Mesenteric fat pad (tissue), 1 donor: Measurements from ENCODE around the gene SLC25A36. TPM values are rescaled to one million over a fixed set of nuclear protein-coding genes. Genes with fewer than 3 reads are reported as not detected.
"Not testable (repeated sequence)": the region's sequence is repeated elsewhere in the genome, so short reads cannot be mapped to it uniquely, and the experiment has no call there.

Experiments used
- DNase-seq: peaks from one replicate; pipeline ENCODE4 v3.0.0-alpha.2; 2020; ENCODE audit warnings: low spot score
- total RNA-seq: library from RNA; stranded (reverse); fragmentation: NEBNext Ultra II Directional; extraction: Animal tissue kit (Norgen Biotek cat#: 25700); gene quantifications from one replicate; pipeline ENCODE4 v1.2.1, GENCODE V29; 2021
- donor health status: DM: yes; HTN: yes; CAD: no.

The SLC25A36 gene
- total RNA-seq, 1 donor from 2014 or later: 40.9 TPM

- no peak for DNase-seq
Observed at GRCh38 chr3:140994316-140994715, 52.7 kb downstream of the SLC25A36 start.

DNA sequence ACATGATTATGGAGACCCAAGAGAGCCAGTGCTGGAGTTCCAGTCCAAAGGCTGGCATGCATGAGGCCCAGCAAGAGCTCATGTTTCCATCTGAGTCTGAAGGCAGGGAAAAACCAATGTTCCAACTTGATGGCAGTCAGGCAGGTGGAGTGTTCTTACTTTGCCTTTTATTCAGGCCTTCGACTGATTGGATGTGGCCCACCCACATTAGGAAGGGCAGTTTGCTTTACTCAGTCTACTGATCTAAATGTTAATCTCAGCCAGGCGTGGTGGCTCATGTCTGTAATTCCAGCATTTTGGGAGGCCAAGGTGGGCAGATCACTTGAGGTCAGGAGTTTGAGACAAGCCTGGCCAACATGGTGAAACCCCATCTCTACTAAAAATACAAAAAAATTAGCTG lies 53.2 kb downstream of the SLC25A36 start:
- not testable (repeated sequence) for DNase-seq

- no peak for DNase-seq
Observed at GRCh38 chr3:140995881-140996280, 54.2 kb downstream of the SLC25A36 start.

DNA sequence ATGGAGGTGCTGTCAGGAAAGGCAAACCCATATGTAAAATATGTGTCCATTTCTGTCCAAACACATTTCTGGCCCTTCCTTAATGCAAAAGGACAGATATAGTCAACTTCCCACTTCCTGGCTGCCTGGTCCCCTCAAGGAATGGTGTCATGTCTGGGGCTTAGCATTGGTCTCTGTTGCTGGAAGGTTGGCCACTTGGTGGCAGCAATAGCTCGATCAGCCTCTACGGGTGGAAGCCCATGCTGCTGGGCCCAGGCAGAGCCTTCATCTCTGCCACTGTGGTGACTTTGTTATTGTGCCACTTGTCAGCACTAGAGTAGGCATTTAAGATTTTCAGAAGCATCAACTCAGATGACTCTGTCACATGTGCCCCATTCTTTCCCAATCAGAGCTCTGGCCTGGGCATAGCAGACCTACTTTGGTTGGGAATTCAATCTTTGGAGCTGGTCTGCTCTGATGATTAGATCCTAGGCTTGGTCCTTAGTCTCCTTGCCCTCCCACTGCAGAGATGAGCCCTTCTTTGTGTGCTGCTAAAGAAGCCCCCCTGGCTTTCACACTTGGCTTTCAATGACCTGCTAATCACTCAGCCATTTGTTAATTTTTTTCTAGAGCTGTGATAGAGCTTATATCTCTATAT lies 58.5 kb downstream of the SLC25A36 start:
- no peak for DNase-seq

DNA sequence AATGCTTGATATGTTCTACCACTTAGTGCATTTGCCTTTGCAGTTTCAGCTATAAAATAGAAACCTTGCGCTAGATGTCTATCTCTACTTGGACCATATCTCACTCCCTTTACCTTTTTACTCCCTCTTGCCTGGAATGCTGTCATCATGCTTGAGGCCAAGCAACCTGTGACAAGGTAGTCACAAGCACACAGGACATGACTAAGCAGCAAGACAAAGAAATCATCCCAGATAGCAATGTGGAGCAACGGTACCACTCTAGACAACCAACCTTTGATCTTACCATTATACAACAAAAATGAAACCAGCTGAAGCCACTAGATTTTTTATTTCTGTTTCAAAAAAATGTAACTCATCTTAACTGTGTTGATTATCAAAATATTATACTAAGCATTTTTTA lies 59.0 kb downstream of the SLC25A36 start:
- DNase-seq: no peak

DNA sequence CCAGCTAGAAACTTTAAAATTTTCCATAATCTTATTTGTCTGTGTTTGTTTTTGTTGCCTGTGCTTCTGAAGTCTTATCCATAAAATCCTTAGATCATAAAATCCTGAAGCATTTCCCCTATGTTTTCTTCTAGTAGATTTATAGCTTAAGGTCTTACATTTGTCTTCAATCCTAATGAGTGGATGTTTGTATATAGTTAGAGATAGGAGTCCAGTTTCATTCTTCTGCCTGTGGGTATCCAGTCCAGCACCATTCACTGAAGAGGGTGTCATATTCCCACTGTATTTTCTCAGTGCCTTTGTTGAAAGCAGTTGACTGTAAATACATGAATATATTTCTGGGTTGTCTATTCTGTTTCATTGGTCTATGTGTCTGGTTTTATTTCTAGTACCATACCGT lies 64.7 kb downstream of the SLC25A36 start:
- no peak for DNase-seq

DNA sequence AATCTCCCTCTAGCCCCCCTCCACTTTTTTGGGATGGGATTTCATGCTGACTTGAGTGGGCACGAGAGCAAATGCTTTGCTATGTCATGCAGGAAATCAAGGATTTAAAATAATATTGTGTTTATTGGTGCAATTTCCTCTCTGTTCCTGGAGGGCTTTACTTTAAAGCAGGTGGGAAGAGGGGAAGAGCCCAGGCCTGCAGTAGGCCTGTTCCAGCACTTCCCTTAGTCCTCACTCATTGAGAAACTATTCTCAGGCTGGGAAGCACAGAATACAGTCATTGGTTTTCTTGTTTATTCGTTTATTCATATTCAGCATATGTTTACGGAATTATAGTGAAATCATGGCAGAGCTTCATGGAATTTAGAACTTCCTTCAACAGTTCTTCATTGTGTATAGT lies 67.9 kb downstream of the SLC25A36 start:
- DNase-seq: no peak

- no peak for DNase-seq
Observed at GRCh38 chr3:141011232-141011996, 69.8 kb downstream of the SLC25A36 start.

DNA sequence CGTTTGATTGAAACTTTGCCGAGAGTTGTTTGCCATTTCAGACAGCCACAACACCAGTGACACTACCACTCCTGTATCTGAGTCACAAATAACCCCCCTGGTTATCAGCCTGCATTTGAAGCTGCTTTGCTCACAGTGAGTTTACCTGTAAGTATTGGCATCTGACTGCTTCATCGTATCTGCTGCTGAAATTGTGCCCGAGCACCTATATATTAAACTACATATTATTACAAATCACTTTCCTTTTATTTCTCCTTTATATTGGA lies 70.3 kb downstream of the SLC25A36 start:
- DNase-seq: no peak

- DNase-seq: no peak
Observed at GRCh38 chr3:141012571-141012970, 70.9 kb downstream of the SLC25A36 start.

- DNase-seq: no peak
Observed at GRCh38 chr3:141015481-141015880, 73.8 kb downstream of the SLC25A36 start.

DNA sequence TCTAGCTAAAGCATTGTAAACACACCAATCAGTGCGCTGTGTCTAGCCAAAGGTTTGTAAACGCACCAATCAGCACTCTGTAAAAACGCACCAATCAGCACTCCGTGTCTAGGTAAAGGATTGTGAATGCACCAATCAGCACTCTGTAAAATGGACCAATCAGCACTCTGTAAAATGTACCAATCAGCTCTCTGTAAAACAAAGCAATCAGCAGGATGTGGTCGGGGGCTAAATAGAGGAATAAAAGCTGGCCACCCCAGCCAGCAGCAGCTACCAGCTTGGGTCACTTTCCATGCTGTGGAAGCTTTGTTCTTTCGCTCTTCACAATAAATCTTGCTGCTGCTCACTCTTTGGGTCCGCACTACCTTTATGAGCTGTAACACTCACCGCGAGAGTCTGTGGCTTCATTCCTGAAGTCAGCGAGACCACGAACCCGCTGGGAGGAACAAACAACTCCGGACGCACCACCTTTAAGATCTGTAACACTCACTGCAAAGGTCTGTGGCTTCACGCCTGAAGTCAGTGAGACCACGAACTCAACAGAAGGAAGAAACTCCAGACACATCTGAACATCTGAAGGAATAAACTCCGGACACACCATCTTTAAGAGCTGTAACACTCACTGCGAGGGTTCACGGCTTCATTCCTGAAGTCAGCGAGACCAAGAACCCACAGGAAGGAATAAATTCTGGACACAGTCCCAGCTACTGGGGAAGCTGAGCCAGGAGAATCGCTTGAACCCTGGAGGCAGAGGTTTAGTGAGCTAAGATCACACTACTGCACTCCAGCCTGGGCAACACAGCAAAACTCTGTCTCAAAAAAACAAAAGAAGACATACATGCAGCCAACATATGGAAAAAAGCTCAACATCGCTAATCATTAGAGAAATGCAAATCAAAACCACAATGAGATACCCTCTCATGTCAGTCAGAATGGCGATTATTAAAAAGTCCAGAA lies 76.0 kb downstream of the SLC25A36 start:
- not testable (repeated sequence) for DNase-seq

GRCh38 chr3:141019244-141019643 lies 77.6 kb downstream of the SLC25A36 start:
- no peak for DNase-seq

DNA sequence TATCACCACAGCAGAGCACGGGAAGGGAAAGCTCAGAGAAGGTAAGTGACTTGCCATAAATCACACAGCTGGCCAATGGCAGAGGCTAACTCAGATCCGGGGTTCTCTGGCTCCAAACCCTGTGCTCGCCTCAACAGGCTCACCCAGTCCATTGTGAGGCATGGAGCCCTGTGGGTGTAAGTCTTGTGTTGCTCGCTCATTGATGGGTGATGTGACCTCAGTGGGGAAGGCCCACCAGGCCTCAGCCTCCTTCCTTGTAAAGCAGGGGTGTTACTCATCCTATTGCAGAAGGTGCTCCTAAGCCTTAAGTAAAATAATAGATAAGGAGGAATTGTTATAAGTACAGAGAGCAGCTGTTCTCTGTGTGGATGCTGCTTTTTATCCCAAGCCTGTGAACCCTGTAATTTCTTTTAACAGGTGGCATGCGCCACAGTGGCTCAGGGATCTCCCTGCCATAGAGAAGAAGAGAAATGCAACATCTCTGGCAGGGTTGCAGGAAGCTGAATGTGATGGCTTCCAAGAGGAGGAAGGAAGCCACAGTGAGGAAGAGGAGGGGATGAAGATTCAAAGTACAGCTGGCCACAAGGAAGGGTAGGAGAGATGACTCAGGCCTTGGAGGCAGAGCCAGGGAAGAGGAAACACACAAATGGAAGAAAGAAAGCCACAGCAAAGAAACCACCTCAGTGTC lies 78.7 kb downstream of the SLC25A36 start:
- no peak for DNase-seq

- DNase-seq: no peak
Observed at GRCh38 chr3:141021261-141021660, 79.6 kb downstream of the SLC25A36 start.

Other genes with a start within 250 kb of the SLC25A36 start
- gene SPSB4, start 109.5 kb downstream of the SLC25A36 start, total RNA-seq: 1.1 TPM